Lung (tissue), 12 donors: ENCODE measurements around the gene B4GALT6. TPM values are rescaled to one million over a fixed set of nuclear protein-coding genes. Genes with fewer than 3 reads are reported as not detected.

ENCODE experiments used
- ATAC-seq: fragments of 200-7000 bp; cut with Tn5 transposase; one replicate; pipeline ENCODE4 v1.9.1; 2020; ENCODE audit warnings: moderate number of reproducible peaks; ENCODE audit not compliant: insufficient read depth, low FRiP score
- DNase-seq, 3 donors: peaks; one replicate each; pipeline ENCODE4 v3.0.0-alpha.2; 2013 to 2017
- H3K27ac ChIP-seq, 2 donors: one replicate each; pipeline ENCODE4 v1.5.1; 2013; ENCODE audit warnings: mild to moderate bottlenecking in 2 of 2, moderate library complexity in 2 of 2, control low read depth in 1 of 2, inconsistent platforms in 1 of 2, low read depth in 1 of 2, low read length in 1 of 2
- H3K27me3 ChIP-seq, 3 donors: one replicate each; pipeline ENCODE4 v1.5.1; 2013; ENCODE audit warnings: low read length in 2 of 3; ENCODE audit not compliant: control insufficient read depth in 3 of 3, insufficient read depth in 3 of 3
- H3K36me3 ChIP-seq, 4 donors: one replicate each; pipeline ENCODE4 v1.5.1; 2013; ENCODE audit warnings: low read length in 4 of 4, mild to moderate bottlenecking in 1 of 4, moderate library complexity in 1 of 4; ENCODE audit not compliant: control insufficient read depth in 4 of 4, insufficient read depth in 4 of 4
- H3K4me1 ChIP-seq, 5 donors: one replicate each; pipeline ENCODE4 v1.5.1; 2013; ENCODE audit warnings: low read length in 5 of 5, mild to moderate bottlenecking in 2 of 5, moderate library complexity in 1 of 5; ENCODE audit not compliant: control insufficient read depth in 5 of 5, insufficient read depth in 5 of 5
- H3K4me3 ChIP-seq: one replicate; pipeline ENCODE4 v1.5.1; 2013; ENCODE audit warnings: mild to moderate bottlenecking, control low read depth, moderate library complexity
- H3K9ac ChIP-seq, 2 donors: one replicate each; pipeline ENCODE4 v1.5.1; 2013; ENCODE audit warnings: low read length in 2 of 2, control low read depth in 1 of 2; ENCODE audit not compliant: insufficient read depth in 1 of 2
- H3K9me3 ChIP-seq, 4 donors: one replicate each; pipeline ENCODE4 v1.5.1; 2013; ENCODE audit warnings: low read length in 3 of 4, mild to moderate bottlenecking in 1 of 4, moderate library complexity in 1 of 4; ENCODE audit not compliant: control insufficient read depth in 4 of 4, insufficient read depth in 3 of 4
- CTCF ChIP-seq: IDR thresholded peaks from 2 replicates; pipeline ENCODE4 v1.5.1; 2012; ENCODE audit warnings: mild to moderate bottlenecking; ENCODE audit errors: control extremely low read depth, extremely low read depth
- WGBS, 2 donors: extraction: QIAGEN DNeasy Blood & Tissue Kit; methylation state at CpG; one replicate each; pipeline ENCODE4 v1.1.7; 2013; 5-methylcytosine and 5-hydroxymethylcytosine counted together
- polyA plus RNA-seq, 2 donors: library from polyadenylated mRNA; stranded (reverse); fragments of 200-250 nt; gene quantifications; one replicate each; pipeline ENCODE4 v1.2.1, GENCODE V29; 2013
- total RNA-seq, 2 donors: library from RNA; depleted of rRNA in 1 of 2; stranded (reverse); fragments of >200 nt in 1 of 2; gene quantifications; one replicate each; pipeline ENCODE4 v1.2.1, GENCODE V29; 2014 to 2021
- donor health status: control.
- donor health status: control.
- donor health status: Bipolar disorder and iron deficiency.
- donor health status: healthy.
- donor health status: DM: yes; HTN: yes; CAD: no.

Gene B4GALT6
- total and polyA plus RNA-seq, 4 donors, result 0.86 to 7.5 (median 3.0) TPM

GRCh38 chr18:31680831-31681568 is 3.4 kb downstream of the B4GALT6 start:
- TF ChIP-seq CTCF, result no peak
- no peaks in the 10 kb centered on the region for H3K36me3 ChIP-seq
- DNase-seq (no peak), ATAC-seq (no peak)
- H3K4me1 ChIP-seq, result peaks cover 0 to 12% (median 5%) of the 10 kb centered on the region in 5 donors
- H3K4me3 ChIP-seq, result no peak overlapping the region
- no peak overlapping the region for H3K9ac ChIP-seq
- WGBS, 2 donors, result 95 to 98% methylated on average over 2 of the region's 2 CpGs
- no peaks in the 10 kb centered on the region for H3K9me3 ChIP-seq
- H3K27ac ChIP-seq, result peak overlapping the region in 1 of 2 donors; percentile 22
- no peaks in the 10 kb centered on the region for H3K27me3 ChIP-seq

GRCh38 chr18:31680433-31680811 is 4.0 kb downstream of the B4GALT6 start:
- no peak for TF ChIP-seq CTCF
- Histone ChIP-seq H3K4me1 (peaks cover 0 to 8% (median 5%) of the 10 kb centered on the region in 5 donors), H3K9ac (no peak overlapping the region), H3K27ac (no peak overlapping the region), H3K4me3 (no peak overlapping the region), H3K9me3 (no peaks in the 10 kb centered on the region), H3K36me3 (no peaks in the 10 kb centered on the region), H3K27me3 (no peaks in the 10 kb centered on the region)
- WGBS, 2 donors, result 48 to 51% methylated on average over 1 of the region's 1 CpG
- DNase-seq (no peak), ATAC-seq (no peak)

- H3K27ac ChIP-seq, result no peak overlapping the region
- peaks cover 0 to 8% (median 7%) of the 10 kb centered on the region in 5 donors for H3K4me1 ChIP-seq
- no peaks in the 10 kb centered on the region for H3K36me3 ChIP-seq
- H3K4me3 ChIP-seq, result no peak overlapping the region
- H3K9me3 ChIP-seq, result no peaks in the 10 kb centered on the region
- WGBS, 2 donors, result 89 to 91% methylated on average over 5 of the region's 5 CpGs
- DNase-seq (no peak), ATAC-seq (no peak)
- no peaks in the 10 kb centered on the region for H3K27me3 ChIP-seq
- TF ChIP-seq CTCF, result no peak
- no peak overlapping the region for H3K9ac ChIP-seq
These were observed 4.5 kb downstream of the B4GALT6 start for GRCh38 chr18:31679791-31680432.
